Measurements from ENCODE around the gene ZSCAN31. TPM values are rescaled to one million over a fixed set of nuclear protein-coding genes. Genes with fewer than 3 reads are reported as not detected.

The ZSCAN31 gene
- total and polyA plus RNA-seq, 2 of the 8 experiments (the other 6 are each of a cell fraction or from before 2014, with no cell fraction given): 1.9 to 7.0 TPM

DNA sequence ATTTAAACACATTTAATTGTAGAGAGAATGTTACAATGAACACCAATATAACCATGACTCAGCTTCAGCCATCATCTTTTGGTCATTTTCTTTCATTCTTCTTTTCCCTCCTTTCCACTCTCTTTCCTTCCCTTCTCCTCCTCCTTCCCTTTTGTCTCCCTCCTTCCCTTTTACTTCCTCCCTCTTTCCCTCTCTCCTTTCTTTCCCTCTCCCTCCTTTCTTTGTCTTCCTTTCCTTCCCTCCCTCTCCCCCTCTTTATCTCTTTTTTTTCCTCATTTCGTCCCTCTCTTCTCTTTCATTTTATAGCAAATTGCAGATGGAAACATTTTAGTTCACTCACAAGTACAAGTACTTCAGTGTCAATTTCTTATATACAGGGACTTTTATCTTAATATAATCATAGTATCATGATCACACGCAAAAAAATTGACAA lies 15.6 kb upstream of the ZSCAN31 start:
- H2BK120ac ChIP-seq (replicated peaks; ENCODE audit: low read depth, low read length): no peak overlapping the region
- no peak overlapping the region for H2AFZ ChIP-seq (ENCODE audit: low read length)
- no peak overlapping the region for H3K4ac ChIP-seq (replicated peaks; ENCODE audit: insufficient read length, low read depth, low read length)
- no peak overlapping the region for H4K5ac ChIP-seq (ENCODE audit: insufficient read length, low read depth, low read length)
- H4K20me1 ChIP-seq (replicated peaks in 1 of 2; ENCODE audit: control insufficient read depth in 1 of 2, insufficient read depth in 2 of 2, low read length in 2 of 2): peaks cover 0 to 5% of the 10 kb centered on the region in 2 experiments
- H4K91ac ChIP-seq (replicated peaks; ENCODE audit: insufficient read length, low read length): no peak overlapping the region
- WGBS, 2 experiments (ENCODE audit: extremely low coverage in 1 of 2, insufficient coverage in 1 of 2, insufficient read length in 1 of 2, insufficient replicate concordance in 2 of 2, low coverage in 1 of 2, low lambda C conversion rate in 2 of 2, missing lambda C conversion rate in 1 of 2): 65 to 100% methylated on average over 1 to 2 of the region's 2 CpGs
- peak overlapping the region in 1 of 2 experiments; percentile 66; a peak in 2 of 4 replicates for H3K4me2 ChIP-seq (ENCODE audit: insufficient read depth in 1 of 2, low read depth in 2 of 2, low read length in 2 of 2)
- no peak overlapping the region for H2BK15ac ChIP-seq (ENCODE audit: low read length)
- DNase-seq (ENCODE audit: low read depth in 1 of 2, low spot score in 2 of 2) (no peak), FAIRE-seq (no peak)
- no peaks in the 10 kb centered on the region; the same call in 1 of the 2 replicates for H3K79me1 ChIP-seq (ENCODE audit: low read depth, low read length)
- H4K8ac ChIP-seq (ENCODE audit: extremely low read depth, insufficient read depth, low read length): no peak overlapping the region
- POLR2A ChIA-PET (ENCODE audit: partially characterized antibody): interaction anchor here (1.1 to 2.7 kb wide), 6 partner anchors 13 to 538 kb away, joined by 3 to 20 read pairs (median 6); partner anchors contain the start of gene ZSCAN31
- CTCF ChIA-PET (ENCODE audit: partially characterized antibody): interaction anchor here (0.6 kb wide), 1 partner anchor 210 kb away, joined by 3 read pairs; the partner anchor contains the start of gene ZKSCAN8
- peaks cover 3% of the 10 kb centered on the region; the same call in 1 of the 2 replicates for H3K23me2 ChIP-seq (ENCODE audit: low read depth, low read length)
- H3K36me3 ChIP-seq (ENCODE audit: control insufficient read depth in 2 of 4, insufficient read depth in 4 of 4, low read length in 3 of 4): no peaks in the 10 kb centered on the region
- no peak overlapping the region for H2BK12ac ChIP-seq (ENCODE audit: low read depth, low read length)
- no peak overlapping the region for H3K56ac ChIP-seq (replicated peaks; ENCODE audit: insufficient read length, low read depth, low read length)
- peaks cover 2 to 6% (median 4%) of the 10 kb centered on the region in 4 experiments; a peak in 5 of 7 replicates for H3K4me1 ChIP-seq (replicated peaks in 1 of 4; ENCODE audit: control insufficient read depth in 3 of 4, insufficient read depth in 4 of 4, low read length in 3 of 4)
- H3K4me3 ChIP-seq (ENCODE audit: extremely low read depth in 1 of 4, insufficient read depth in 2 of 4, low read depth in 3 of 4, low read length in 4 of 4): peak overlapping the region in 1 of 4 experiments; percentile 94; a peak in 2 of 8 replicates
- no peak overlapping the region for H3K9ac ChIP-seq (replicated peaks in 1 of 4; ENCODE audit: extremely low read depth in 1 of 4, low read depth in 3 of 4, low read length in 3 of 4)
- H3K18ac ChIP-seq (ENCODE audit: extremely low read depth, low read length): no peak overlapping the region
- TF ChIP-seq, protein P1, sequence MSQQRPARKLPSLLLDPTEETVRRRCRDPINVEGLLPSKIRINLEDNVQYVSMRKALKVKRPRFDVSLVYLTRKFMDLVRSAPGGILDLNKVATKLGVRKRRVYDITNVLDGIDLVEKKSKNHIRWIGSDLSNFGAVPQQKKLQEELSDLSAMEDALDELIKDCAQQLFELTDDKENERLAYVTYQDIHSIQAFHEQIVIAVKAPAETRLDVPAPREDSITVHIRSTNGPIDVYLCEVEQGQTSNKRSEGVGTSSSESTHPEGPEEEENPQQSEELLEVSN (IDR thresholded peaks at IDR 0.05): no peak
- TF ChIP-seq CBX5 (IDR thresholded peaks at IDR 0.05; ENCODE audit: low read depth, low read length) (no peak), EGR1 (IDR thresholded peaks at IDR 0.05; ENCODE audit: borderline replicate concordance, low read depth, low read length) (no peak), HDAC2 (IDR thresholded peaks at IDR 0.05; ENCODE audit: borderline replicate concordance in 1 of 2, low read depth in 2 of 2, low read length in 2 of 2) (no peak), TEAD4 (IDR thresholded peaks at IDR 0.05; ENCODE audit: low read depth, low read length) (no peak), RXRA (IDR thresholded peaks at IDR 0.05; ENCODE audit: insufficient read depth, low read depth, low read length) (no peak), GTF2F1 (IDR thresholded peaks at IDR 0.05; ENCODE audit: borderline replicate concordance, low read depth, low read length) (no peak), YY1 (IDR thresholded peaks at IDR 0.05; ENCODE audit: low read depth, low read length) (no peak)
- H3K79me2 ChIP-seq (ENCODE audit: control insufficient read depth in 1 of 2, insufficient read depth in 2 of 2, low read length in 2 of 2): peaks cover 0 to 38% of the 10 kb centered on the region in 2 experiments; a peak in 3 of 4 replicates
- no peak overlapping the region for H2AK5ac ChIP-seq (ENCODE audit: low read depth, low read length)
- no peak overlapping the region for H3K27ac ChIP-seq (ENCODE audit: low read depth, low read length)
- H3K14ac ChIP-seq (ENCODE audit: insufficient read length): no peak overlapping the region
- peaks cover 0 to 3% of the 10 kb centered on the region in 2 experiments; a peak in 2 of 4 replicates for H3K9me3 ChIP-seq (ENCODE audit: insufficient read depth in 2 of 2, low read depth in 1 of 2, low read length in 1 of 2)
- H3K23ac ChIP-seq (ENCODE audit: insufficient read length): no peak overlapping the region
- no peak overlapping the region for H2BK5ac ChIP-seq (ENCODE audit: low read depth, low read length)
- H3K27me3 ChIP-seq (replicated peaks in 1 of 4; ENCODE audit: control insufficient read depth in 3 of 4, extremely low read depth in 1 of 4, insufficient read depth in 3 of 4, low read length in 3 of 4): no peaks in the 10 kb centered on the region
- no peak overlapping the region for H2BK20ac ChIP-seq (ENCODE audit: low read length)

All from H1 (cell line).